Large intestine (tissue), 3 donors: Measurements from ENCODE around the gene GSN. TPM values are rescaled to one million over a fixed set of nuclear protein-coding genes. Genes with fewer than 3 reads are reported as not detected.

Experiments used
- DNase-seq, 2 donors: peaks; one replicate each; pipeline versions ENCODE4 v3.0.0 to v3.0.0-alpha.2; 2013
- H3K27ac ChIP-seq: one replicate; pipeline ENCODE4 v1.5.1; 2013; ENCODE audit warnings: low read length
- H3K27me3 ChIP-seq: 2 replicates; pipeline ENCODE4 v1.6.1; 2013; ENCODE audit warnings: low read length; ENCODE audit not compliant: control insufficient read depth, insufficient read depth
- H3K36me3 ChIP-seq: 2 replicates; pipeline ENCODE4 v1.6.1; 2013; ENCODE audit warnings: low read length; ENCODE audit not compliant: control insufficient read depth, insufficient read depth
- H3K4me1 ChIP-seq: one replicate; pipeline ENCODE4 v1.6.1; 2013; ENCODE audit warnings: low read length; ENCODE audit not compliant: control insufficient read depth, insufficient read depth
- H3K4me3 ChIP-seq: one replicate; pipeline ENCODE4 v1.5.1; 2013; ENCODE audit warnings: low read length
- H3K9me3 ChIP-seq: one replicate; pipeline ENCODE4 v1.6.1; 2013; ENCODE audit warnings: mild to moderate bottlenecking, low read depth, low read length, moderate library complexity; ENCODE audit not compliant: control insufficient read depth
- WGBS: methylation state at CpG from one replicate; pipeline ENCODE4 v1.1.5; 2013; ENCODE audit warnings: low lambda C conversion rate; ENCODE audit not compliant: insufficient coverage; 5-methylcytosine and 5-hydroxymethylcytosine counted together
- polyA plus RNA-seq: library from polyadenylated mRNA; unstranded; fragments of 120-200 nt; gene quantifications from one replicate; pipeline ENCODE4 v1.2.1, GENCODE V29; 2013

Gene GSN
- polyA plus RNA-seq, 1 donor = 195 TPM

- no peak overlapping the region for H3K27ac ChIP-seq
Observed at GRCh38 chr9:121336665-121337064, 68.7 kb downstream of the GSN start.

GRCh38 chr9:121339437-121339836 is 71.5 kb downstream of the GSN start:
- no peak for DNase-seq
- no CpG with 5 or more reads among the region's 2 CpGs for WGBS
- Histone ChIP-seq H3K4me1 (no peaks in the 10 kb centered on the region), H3K9me3 (no peaks in the 10 kb centered on the region), H3K27ac (no peak overlapping the region), H3K27me3 (no peaks in the 10 kb centered on the region), H3K4me3 (no peak overlapping the region), H3K36me3 (peaks cover 41% of the 10 kb centered on the region)

More at GRCh38 chr9:121336665-121337064, 68.7 kb downstream of the GSN start:
- DNase-seq = no peak
- WGBS = 67% methylated on average over 1 of the region's 4 CpGs
- Histone ChIP-seq H3K4me3 (no peak overlapping the region), H3K36me3 (peaks cover 60% of the 10 kb centered on the region), H3K4me1 (no peaks in the 10 kb centered on the region), H3K9me3 (no peaks in the 10 kb centered on the region), H3K27me3 (no peaks in the 10 kb centered on the region)

- no peak overlapping the region for H3K27ac ChIP-seq
- H3K4me1 ChIP-seq = no peaks in the 10 kb centered on the region
- H3K27me3 ChIP-seq = no peaks in the 10 kb centered on the region
- H3K36me3 ChIP-seq = peaks cover 39% of the 10 kb centered on the region
- no peaks in the 10 kb centered on the region for H3K9me3 ChIP-seq
- no peak for DNase-seq
- H3K4me3 ChIP-seq = no peak overlapping the region
- 100% methylated on average over 2 of the region's 6 CpGs for WGBS
Observed at GRCh38 chr9:121340676-121341392, 72.9 kb downstream of the GSN start.

DNA sequence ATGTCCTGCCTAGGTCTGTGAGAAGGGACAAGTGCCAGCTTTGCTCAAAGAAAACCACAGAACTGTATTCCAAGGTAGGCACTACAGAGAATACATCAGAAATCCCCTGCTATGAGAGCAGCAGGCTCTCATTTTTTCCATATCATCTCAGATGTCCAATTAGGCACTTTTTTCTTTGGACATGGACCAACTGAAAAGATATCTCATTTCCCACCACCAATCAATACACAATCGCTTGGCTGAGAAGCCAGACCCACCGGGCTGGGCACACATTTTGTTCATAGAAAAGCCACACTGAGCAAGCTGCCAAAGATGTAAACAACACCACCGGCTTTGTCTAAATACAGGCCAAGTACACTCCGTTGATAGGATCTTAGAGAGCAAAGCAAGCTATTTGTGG is 76.2 kb downstream of the GSN start:
- Histone ChIP-seq H3K9me3 (no peaks in the 10 kb centered on the region), H3K36me3 (peaks cover 39% of the 10 kb centered on the region), H3K27me3 (no peaks in the 10 kb centered on the region), H3K4me3 (no peak overlapping the region), H3K27ac (no peak overlapping the region), H3K4me1 (no peaks in the 10 kb centered on the region)
- no CpG with 5 or more reads among the region's 4 CpGs for WGBS
- DNase-seq = no peak

- Histone ChIP-seq H3K4me1 (no peaks in the 10 kb centered on the region), H3K9me3 (no peaks in the 10 kb centered on the region), H3K36me3 (peaks cover 35% of the 10 kb centered on the region), H3K27me3 (no peaks in the 10 kb centered on the region), H3K4me3 (no peak overlapping the region), H3K27ac (no peak overlapping the region)
- no peak for DNase-seq
- WGBS = 80% methylated on average over 1 of the region's 3 CpGs
Observed at GRCh38 chr9:121345070-121345469, 77.1 kb downstream of the GSN start.

DNA sequence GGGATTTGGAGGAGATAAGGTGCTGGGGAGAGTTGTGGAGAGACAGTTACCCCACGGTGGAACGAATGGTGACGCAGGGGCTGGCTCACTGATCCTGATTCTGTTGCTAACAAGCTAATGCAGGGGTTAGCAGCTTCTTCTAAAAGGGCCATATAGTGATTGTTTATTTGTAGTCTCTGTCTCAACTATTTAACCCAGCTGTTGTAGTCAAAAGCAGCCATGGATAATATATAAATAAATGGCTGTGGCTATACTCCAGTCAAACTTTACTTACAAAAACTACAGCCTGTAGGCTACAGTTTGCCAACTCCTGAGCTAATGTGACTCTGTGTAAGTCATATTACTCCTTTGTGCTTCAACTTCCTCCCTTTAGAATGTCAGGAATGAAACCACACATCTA is 80.3 kb downstream of the GSN start:
- H3K4me1 ChIP-seq = peaks cover 2% of the 10 kb centered on the region
- H3K27ac ChIP-seq = no peak overlapping the region
- H3K9me3 ChIP-seq = no peaks in the 10 kb centered on the region
- H3K36me3 ChIP-seq = peaks cover 32% of the 10 kb centered on the region
- H3K4me3 ChIP-seq = no peak overlapping the region
- no CpG with 5 or more reads among the region's 3 CpGs for WGBS
- DNase-seq = no peak
- H3K27me3 ChIP-seq = no peaks in the 10 kb centered on the region

DNA sequence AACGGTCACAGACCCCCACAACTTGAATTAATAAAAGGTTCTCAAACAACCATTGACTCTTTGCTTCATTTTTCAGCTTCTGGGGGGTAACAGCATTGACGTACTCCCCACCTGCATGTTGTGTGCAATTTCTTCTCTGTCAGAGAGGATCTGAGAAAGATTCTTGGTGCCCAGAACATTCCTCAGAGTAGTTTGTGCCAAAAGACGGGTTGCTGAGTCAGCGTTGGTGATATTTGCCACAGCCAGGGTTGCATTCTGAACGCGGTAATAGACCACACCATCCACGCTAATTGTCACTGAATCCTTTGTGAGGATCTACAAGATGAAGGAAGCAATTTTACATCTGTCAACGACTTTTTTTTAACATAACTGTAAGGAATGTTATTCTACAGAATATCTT is 81.0 kb downstream of the GSN start:
- WGBS = 83% methylated on average over 1 of the region's 8 CpGs
- peaks cover 8% of the 10 kb centered on the region for H3K4me1 ChIP-seq
- peaks cover 38% of the 10 kb centered on the region for H3K36me3 ChIP-seq
- no peaks in the 10 kb centered on the region for H3K9me3 ChIP-seq
- H3K4me3 ChIP-seq = no peak overlapping the region
- H3K27ac ChIP-seq = no peak overlapping the region
- H3K27me3 ChIP-seq = no peaks in the 10 kb centered on the region
- no peak for DNase-seq

GRCh38 chr9:121350036-121350435 is 82.1 kb downstream of the GSN start:
- peaks cover 38% of the 10 kb centered on the region for H3K36me3 ChIP-seq
- H3K27ac ChIP-seq = no peak overlapping the region
- no peaks in the 10 kb centered on the region for H3K27me3 ChIP-seq
- H3K9me3 ChIP-seq = no peaks in the 10 kb centered on the region
- H3K4me1 ChIP-seq = peaks cover 11% of the 10 kb centered on the region
- WGBS = no CpG with 5 or more reads among the region's 1 CpG
- DNase-seq = no peak
- H3K4me3 ChIP-seq = no peak overlapping the region

GRCh38 chr9:121350993-121351561 is 83.1 kb downstream of the GSN start:
- peaks cover 37% of the 10 kb centered on the region for H3K36me3 ChIP-seq
- DNase-seq = peak; percentile 41 to 56
- no peaks in the 10 kb centered on the region for H3K9me3 ChIP-seq
- peak overlapping the region; percentile 53 for H3K27ac ChIP-seq
- 43% methylated on average over 1 of the region's 2 CpGs for WGBS
- no peak overlapping the region for H3K4me3 ChIP-seq
- peaks cover 11% of the 10 kb centered on the region for H3K4me1 ChIP-seq
- H3K27me3 ChIP-seq = no peaks in the 10 kb centered on the region

DNA sequence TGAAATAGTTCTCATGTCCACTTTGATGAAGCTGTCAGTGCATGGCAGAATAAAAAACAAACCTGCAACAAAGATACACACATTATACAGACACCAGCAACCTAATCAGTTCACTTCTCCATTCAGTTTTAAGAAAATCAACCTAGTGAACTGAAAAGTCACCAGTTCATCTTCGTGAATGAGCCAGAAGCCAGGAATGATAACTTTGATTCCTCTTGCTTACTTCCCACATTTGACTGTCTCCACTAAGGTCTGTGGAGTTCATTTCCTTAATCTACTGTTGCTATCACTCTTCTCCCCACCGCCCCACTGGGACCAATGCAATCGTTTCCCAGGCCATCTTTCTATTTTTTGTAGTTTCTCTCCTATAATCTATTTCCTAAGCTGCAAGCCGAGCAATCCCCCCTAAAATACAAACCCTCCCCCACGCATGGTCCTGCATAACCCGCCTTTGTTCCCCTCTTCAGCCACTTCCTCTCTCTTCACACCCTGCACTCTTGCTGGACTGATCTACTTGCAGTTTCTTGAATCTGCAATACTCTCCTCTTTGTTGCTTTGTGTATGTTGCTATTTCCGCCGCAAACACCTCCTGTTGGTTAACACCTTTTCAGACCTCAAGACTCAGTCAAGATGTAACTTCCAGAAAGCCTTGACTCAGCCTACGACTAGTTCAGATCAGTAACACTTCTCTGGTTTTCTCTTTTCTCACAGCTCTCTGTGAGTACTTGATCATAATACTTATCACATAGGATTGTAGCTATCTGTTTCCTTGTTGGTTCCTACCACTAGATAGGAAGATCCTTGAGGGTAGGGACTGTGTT is 85.5 kb downstream of the GSN start:
- no peak for DNase-seq
- Histone ChIP-seq H3K4me1 (peaks cover 11% of the 10 kb centered on the region), H3K27me3 (no peaks in the 10 kb centered on the region), H3K36me3 (peaks cover 20% of the 10 kb centered on the region), H3K4me3 (no peak overlapping the region), H3K9me3 (no peaks in the 10 kb centered on the region), H3K27ac (no peak overlapping the region)
- 100% methylated on average over 1 of the region's 9 CpGs for WGBS
